Ovary (tissue), 9 donors: Measurements from ENCODE around the gene DCDC2C. TPM values are rescaled to one million over a fixed set of nuclear protein-coding genes. Genes with fewer than 3 reads are reported as not detected.

Experiments used
- DNase-seq, 5 donors: peaks; one replicate each; pipeline ENCODE4 v3.0.0-alpha.2; 2019 to 2020
- H3K27ac ChIP-seq, 2 donors: fragments of 200-600 bp; one replicate each; pipeline versions ENCODE4 v1.5.1 to v1.8.0; 2019 to 2022
- H3K27me3 ChIP-seq: fragments of 200-600 bp; one replicate; pipeline ENCODE4 v1.8.0; 2022
- H3K36me3 ChIP-seq: fragments of 200-600 bp; sonication (generic); one replicate; pipeline ENCODE4 v1.5.1; 2019
- H3K4me1 ChIP-seq: one replicate; pipeline ENCODE4 v1.8.1; 2013; ENCODE audit warnings: mild to moderate bottlenecking, moderate library complexity; ENCODE audit not compliant: insufficient read depth
- H3K4me3 ChIP-seq: fragments of 200-600 bp; sonication (generic); one replicate; pipeline ENCODE4 v1.5.1; 2017
- H3K9me3 ChIP-seq, 2 donors: fragments of 200-600 bp in 1 of 2; sonication (generic) in 1 of 2; one replicate each; pipeline versions ENCODE4 v1.5.1 to v1.8.1; 2013 to 2019; ENCODE audit warnings: mild to moderate bottlenecking in 1 of 2, moderate library complexity in 1 of 2
- EP300 ChIP-seq: sonication (generic); formaldehyde crosslinking; IDR thresholded peaks from one replicate; pipeline ENCODE4 v1.6.1; 2017; ENCODE audit warnings: antibody characterized with exemption
- POLR2A ChIP-seq: fragments of 450-650 bp; IDR thresholded peaks from one replicate; pipeline ENCODE4 v1.6.1; 2017; ENCODE audit warnings: antibody characterized with exemption, mild to moderate bottlenecking, moderate library complexity
- WGBS, 3 donors: extraction: QIAGEN DNeasy Blood & Tissue Kit in 1 of 3; methylation state at CpG; one replicate each; pipeline versions ENCODE4 v1.1.5 to v1.1.7; 2013 to 2017; 5-methylcytosine and 5-hydroxymethylcytosine counted together
- intact Hi-C, 4 donors: fragments of 100-400 bp; cut with DNase I; formaldehyde crosslinking; loops; one replicate each; pipeline versions ENCODE4 v1.11.0 to v1.15.1; 2022 to 2023
- polyA plus RNA-seq, 2 donors: library from polyadenylated mRNA; stranded (reverse); fragments of 200-250 nt in 1 of 2; fragments of 350-450 nt in 1 of 2; fragmentation: Illumina TruSeq in 1 of 2; extraction: RNeasy Lipid Tissue Mini Kit (QIAGEN cat#74804) in 1 of 2; gene quantifications; one replicate each; pipeline ENCODE4 v1.2.3, GENCODE V29; 2013 to 2014
- total RNA-seq, 7 donors: library from RNA; depleted of rRNA in 2 of 7; stranded (reverse); fragments of >200 nt in 2 of 7; fragmentation: NEBNext Ultra II Directional in 3 of 7; extraction: Animal tissue kit (Norgen Biotek cat#: 25700) in 3 of 7; gene quantifications; one replicate each; pipeline versions ENCODE4 v1.1.0 to v1.2.4, GENCODE V29; 2016 to 2023
- TF ChIP-seq, protein P1 (sequence below), 3 donors: fragments of 450-650 bp in 2 of 3; fragments of 200-600 bp in 1 of 3; IDR thresholded peaks; one replicate each; pipeline versions ENCODE4 v1.5.1 to v1.8.0; 2016 to 2022; ENCODE audit warnings: antibody characterized with exemption in 3 of 3, mild to moderate bottlenecking in 1 of 3
- donor health status: DM: no; HTN: no; CAD: no; lungs with moderate emphysema.
- donor health status: DM: no; HTN: no; CAD: no.
- donor health status: Bipolar disorder and iron deficiency.
- donor health status: DM: yes; HTN: yes; CAD: no.
- donor health status: DM: no; HTN: no; CAD: no.
- donor health status: DM: yes; HTN: yes; CAD: no.

DCDC2C gene
- total and polyA plus RNA-seq, 9 donors = 0.11 to 0.95 (median 0.42) TPM; not detected in 6

- no peaks in the 10 kb centered on the region for H3K27me3 ChIP-seq
- WGBS, 3 donors = 89 to 97% (median 93%) methylated on average over 5 of the region's 5 CpGs
- no peak overlapping the region for H3K27ac ChIP-seq
- DNase-seq = no peak
- no peaks in the 10 kb centered on the region for H3K36me3 ChIP-seq
- TF ChIP-seq, protein P1, sequence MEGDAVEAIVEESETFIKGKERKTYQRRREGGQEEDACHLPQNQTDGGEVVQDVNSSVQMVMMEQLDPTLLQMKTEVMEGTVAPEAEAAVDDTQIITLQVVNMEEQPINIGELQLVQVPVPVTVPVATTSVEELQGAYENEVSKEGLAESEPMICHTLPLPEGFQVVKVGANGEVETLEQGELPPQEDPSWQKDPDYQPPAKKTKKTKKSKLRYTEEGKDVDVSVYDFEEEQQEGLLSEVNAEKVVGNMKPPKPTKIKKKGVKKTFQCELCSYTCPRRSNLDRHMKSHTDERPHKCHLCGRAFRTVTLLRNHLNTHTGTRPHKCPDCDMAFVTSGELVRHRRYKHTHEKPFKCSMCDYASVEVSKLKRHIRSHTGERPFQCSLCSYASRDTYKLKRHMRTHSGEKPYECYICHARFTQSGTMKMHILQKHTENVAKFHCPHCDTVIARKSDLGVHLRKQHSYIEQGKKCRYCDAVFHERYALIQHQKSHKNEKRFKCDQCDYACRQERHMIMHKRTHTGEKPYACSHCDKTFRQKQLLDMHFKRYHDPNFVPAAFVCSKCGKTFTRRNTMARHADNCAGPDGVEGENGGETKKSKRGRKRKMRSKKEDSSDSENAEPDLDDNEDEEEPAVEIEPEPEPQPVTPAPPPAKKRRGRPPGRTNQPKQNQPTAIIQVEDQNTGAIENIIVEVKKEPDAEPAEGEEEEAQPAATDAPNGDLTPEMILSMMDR (IDR thresholded peaks at IDR 0.05) = no peak
- TF ChIP-seq POLR2A (no peak), EP300 (no peak)
- intact Hi-C loops = no loop called here
- H3K9me3 ChIP-seq = peaks cover 0 to 6% of the 10 kb centered on the region in 2 donors
- H3K4me3 ChIP-seq = no peak overlapping the region
- no peaks in the 10 kb centered on the region for H3K4me1 ChIP-seq
Measured at GRCh38 chr2:3793249-3793648, 89.9 kb downstream of the DCDC2C start.

- H3K27ac ChIP-seq = no peak overlapping the region
- intact Hi-C loops = no loop called here
- TF ChIP-seq, protein P1 (IDR thresholded peaks at IDR 0.05) = no peak
- TF ChIP-seq POLR2A = no peak
- no peak for TF ChIP-seq EP300
- no peak for DNase-seq
- 53 to 78% (median 68%) methylated on average over 4 of the region's 4 CpGs for WGBS, 3 donors
- H3K27me3 ChIP-seq = no peaks in the 10 kb centered on the region
- H3K4me3 ChIP-seq = no peak overlapping the region
- H3K9me3 ChIP-seq = no peaks in the 10 kb centered on the region
- no peaks in the 10 kb centered on the region for H3K36me3 ChIP-seq
- no peaks in the 10 kb centered on the region for H3K4me1 ChIP-seq
Measured at GRCh38 chr2:3801506-3801905, 98.1 kb downstream of the DCDC2C start.

- no peaks in the 10 kb centered on the region for H3K27me3 ChIP-seq
- no peaks in the 10 kb centered on the region for H3K4me1 ChIP-seq
- H3K36me3 ChIP-seq = no peaks in the 10 kb centered on the region
- H3K27ac ChIP-seq = no peak overlapping the region
- no peaks in the 10 kb centered on the region for H3K9me3 ChIP-seq
- TF ChIP-seq POLR2A (no peak), EP300 (no peak)
- TF ChIP-seq, protein P1 (IDR thresholded peaks at IDR 0.05) = no peak
- H3K4me3 ChIP-seq = no peak overlapping the region
- DNase-seq = no peak
- 55 to 60% (median 56%) methylated on average over 15 of the region's 15 CpGs for WGBS, 3 donors
- intact Hi-C loops = no loop called here
Measured at GRCh38 chr2:3805201-3805939, 102.0 kb downstream of the DCDC2C start.

GRCh38 chr2:3806168-3806567 is 102.8 kb downstream of the DCDC2C start:
- Histone ChIP-seq H3K4me3 (no peak overlapping the region), H3K4me1 (no peaks in the 10 kb centered on the region), H3K27ac (no peak overlapping the region), H3K9me3 (no peaks in the 10 kb centered on the region), H3K36me3 (no peaks in the 10 kb centered on the region), H3K27me3 (no peaks in the 10 kb centered on the region)
- no peak for DNase-seq
- TF ChIP-seq, protein P1 (IDR thresholded peaks at IDR 0.05) = no peak
- no peak for TF ChIP-seq POLR2A
- no peak for TF ChIP-seq EP300
- 59 to 69% (median 65%) methylated on average over 10 of the region's 10 CpGs for WGBS, 3 donors
- intact Hi-C loops = no loop called here
